A549 (cell line): ENCODE results near the gene KIAA1671.

Source experiments
- BHLHE40 ChIP-seq: IDR thresholded peaks from 2 replicates; pipeline ENCODE4 v1.6.1; 2012; ENCODE audit warnings: low read depth, low read length, inconsistent platforms
- CTCF ChIP-seq: fragments of >200 bp; sonication (Bioruptor Twin); formaldehyde crosslinking; IDR thresholded peaks from 3 replicates; pipeline ENCODE4 v1.5.1; 2016
- EP300 ChIP-seq, 2 experiments: fragments of >200 bp; sonication (Bioruptor Twin); formaldehyde crosslinking; IDR thresholded peaks; 2 replicates in 1 of 2; 3 replicates in 1 of 2; pipeline ENCODE4 v1.6.1; 2016 to 2017
- GATA3 ChIP-seq: IDR thresholded peaks from 2 replicates; pipeline ENCODE4 v1.6.1; 2012; ENCODE audit warnings: borderline replicate concordance
- JUN ChIP-seq, 2 experiments: fragments of >200 bp; sonication (Bioruptor Twin); formaldehyde crosslinking; IDR thresholded peaks; 2 replicates in 1 of 2; 3 replicates in 1 of 2; pipeline ENCODE4 v1.6.1; 2016 to 2017
- MAFK ChIP-seq: fragments of 450-650 bp; IDR thresholded peaks from 2 replicates; pipeline ENCODE4 v1.6.1; 2014; ENCODE audit not compliant: partially characterized antibody
- MAZ ChIP-seq: fragments of 150-350 bp; IDR thresholded peaks from 2 replicates; pipeline ENCODE4 v1.6.1; 2014; ENCODE audit warnings: antibody characterized with exemption, low read depth, low read length, borderline replicate concordance
- NFE2L2 ChIP-seq: fragments of 150-350 bp; conservative IDR thresholded peaks from 2 replicates; pipeline ENCODE4 v1.6.1; 2014; ENCODE audit warnings: low read length
- POLR2A ChIP-seq: IDR thresholded peaks from 2 replicates; pipeline ENCODE4 v1.6.1; 2012; ENCODE audit warnings: mild to moderate bottlenecking, low read length
- REST ChIP-seq: fragments of 200-600 bp; sonication (generic); IDR thresholded peaks from 2 replicates; pipeline ENCODE4 v1.6.1; 2016; ENCODE audit warnings: antibody characterized with exemption, mild to moderate bottlenecking, moderate library complexity
- RFX5 ChIP-seq: fragments of 450-650 bp; IDR thresholded peaks from 2 replicates; pipeline ENCODE4 v1.7.1; 2014; ENCODE audit warnings: antibody characterized with exemption, mild to moderate bottlenecking, moderate library complexity
- SMC3 ChIP-seq: fragments of >200 bp; sonication (Bioruptor Twin); formaldehyde crosslinking; IDR thresholded peaks from 3 replicates; pipeline ENCODE4 v1.6.1; 2018; ENCODE audit warnings: inconsistent platforms
- ZC3H11A ChIP-seq: fragments of 450-650 bp; IDR thresholded peaks from 2 replicates; pipeline ENCODE4 v1.6.1; 2014; ENCODE audit warnings: antibody characterized with exemption, mild to moderate bottlenecking
- ZFP36 ChIP-seq: fragments of 450-650 bp; IDR thresholded peaks from 2 replicates; pipeline ENCODE4 v1.6.1; 2014; ENCODE audit warnings: borderline replicate concordance; ENCODE audit not compliant: partially characterized antibody

DNA sequence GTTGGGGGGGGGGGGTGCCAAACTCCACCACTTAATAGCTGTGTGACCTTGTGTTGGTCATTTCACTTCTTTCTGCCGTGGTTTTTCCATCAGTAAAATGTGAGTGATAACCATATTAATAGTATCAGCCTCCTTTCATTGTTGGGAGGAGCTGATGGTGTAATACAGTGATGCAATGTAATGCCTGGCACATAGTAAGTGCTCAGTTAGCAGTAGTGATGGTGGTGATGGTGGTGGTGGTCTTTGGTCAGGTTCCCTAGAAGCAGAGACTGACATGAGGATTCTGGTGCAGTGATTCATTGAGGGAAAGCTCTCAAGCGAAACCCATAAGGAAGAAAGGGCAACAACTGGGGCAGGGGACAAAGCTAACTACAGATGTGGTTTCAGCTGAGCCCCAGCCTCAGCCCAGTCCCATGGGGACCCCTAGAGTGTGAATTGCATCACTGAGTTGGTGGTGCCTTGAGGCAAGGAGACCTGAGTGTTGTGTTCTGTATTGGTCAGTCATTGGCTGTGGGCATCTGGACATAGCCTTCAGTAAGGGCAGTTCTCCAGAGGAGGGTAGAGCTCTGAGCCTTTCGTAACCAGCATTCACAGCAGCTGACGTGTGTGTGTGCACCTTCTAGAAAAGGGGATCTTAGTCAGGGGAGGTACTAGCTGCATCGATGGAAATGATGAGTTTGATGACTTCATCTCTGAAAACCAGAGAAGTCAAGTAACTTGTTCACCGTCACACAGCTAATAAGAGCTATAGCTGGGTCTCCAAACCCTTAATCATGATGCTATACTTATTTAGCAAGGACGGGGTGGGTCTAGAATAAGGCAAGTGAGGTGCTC, 153.5 kb downstream of the KIAA1671 start:
- TF ChIP-seq CTCF: no peak
- no peak for TF ChIP-seq POLR2A
- TF ChIP-seq GATA3: no peak
- no peak for TF ChIP-seq MAFK
- no peak for TF ChIP-seq BHLHE40
- no peak for TF ChIP-seq SMC3
- no peak for TF ChIP-seq REST
- no peak for TF ChIP-seq EP300 (IDR thresholded peaks at IDR 0.05)
- TF ChIP-seq ZC3H11A: no peak
- no peak for TF ChIP-seq NFE2L2
- no peak for TF ChIP-seq RFX5
- TF ChIP-seq MAZ: no peak
- no peak for TF ChIP-seq ZFP36
- TF ChIP-seq JUN (IDR thresholded peaks at IDR 0.05): no peak
